HG03135 (cell line): ENCODE data around the gene TLE4.

Source experiments
- ATAC-seq: cut with Tn5 transposase; IDR thresholded peaks from one replicate; pipeline ENCODE4 v1.9.1; 2021; ENCODE audit warnings: mild to moderate bottlenecking, moderate library complexity; ENCODE audit not compliant: unreplicated experiment

TLE4 gene

DNA sequence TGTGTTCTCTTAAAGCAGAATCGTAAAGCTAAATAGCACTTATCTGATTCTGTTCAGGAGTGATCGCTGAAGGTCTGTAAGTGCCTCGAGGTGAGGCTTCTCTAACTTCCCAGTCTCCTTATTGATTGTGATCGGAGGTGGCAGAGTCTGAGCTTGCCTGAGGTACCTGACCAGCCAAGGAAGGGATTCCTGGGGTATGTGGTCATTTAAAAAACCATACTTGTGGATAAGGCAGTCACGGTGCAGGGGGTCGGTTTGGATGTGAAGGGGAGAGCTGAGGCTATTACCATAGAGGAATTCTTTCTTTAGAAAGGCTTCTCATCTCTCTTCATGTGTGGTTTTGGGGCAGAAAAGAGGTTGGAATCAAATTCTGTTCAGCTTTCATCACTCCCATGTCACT is 193.7 kb downstream of the TLE4 start:
- ATAC-seq, result no peak

DNA sequence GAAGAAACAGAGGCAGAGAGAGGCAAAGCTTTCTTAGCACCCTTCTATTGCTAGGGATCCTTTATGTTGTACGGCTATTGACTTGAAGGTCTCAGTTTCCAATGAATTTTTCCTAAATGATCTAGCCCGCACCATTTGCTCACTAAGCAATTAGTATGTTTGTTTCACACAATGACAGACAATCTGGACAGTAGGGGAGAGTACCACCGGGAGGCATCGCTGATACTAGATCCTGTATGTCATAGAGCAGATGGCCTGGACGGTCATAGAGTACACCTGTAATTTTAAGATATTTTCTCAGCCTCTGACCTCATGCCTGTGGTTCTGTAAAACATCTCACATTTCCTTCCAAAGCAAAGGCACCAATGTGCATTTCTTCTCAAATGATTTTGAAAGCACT is 194.3 kb downstream of the TLE4 start:
- ATAC-seq, result no peak

DNA sequence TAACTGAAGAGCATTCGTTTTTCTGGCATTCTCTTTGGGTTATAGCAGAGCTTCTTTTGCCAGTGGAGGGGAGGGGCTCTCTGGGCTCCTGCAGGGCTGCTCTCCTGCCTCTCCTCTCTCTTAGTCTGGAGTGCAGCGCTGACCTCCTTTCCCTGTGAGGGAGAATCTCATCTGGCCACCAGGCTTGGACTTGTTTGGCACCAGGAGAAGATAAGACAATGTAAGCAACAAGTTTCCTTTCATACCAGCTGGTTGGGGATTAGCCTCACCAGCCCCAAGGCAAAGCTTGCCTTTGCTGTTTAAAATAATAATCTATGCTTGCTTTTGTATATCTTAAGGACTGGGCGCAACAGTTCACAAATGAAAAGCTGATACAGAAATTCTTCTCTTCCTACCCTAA is 196.4 kb downstream of the TLE4 start:
- no peak for ATAC-seq

DNA sequence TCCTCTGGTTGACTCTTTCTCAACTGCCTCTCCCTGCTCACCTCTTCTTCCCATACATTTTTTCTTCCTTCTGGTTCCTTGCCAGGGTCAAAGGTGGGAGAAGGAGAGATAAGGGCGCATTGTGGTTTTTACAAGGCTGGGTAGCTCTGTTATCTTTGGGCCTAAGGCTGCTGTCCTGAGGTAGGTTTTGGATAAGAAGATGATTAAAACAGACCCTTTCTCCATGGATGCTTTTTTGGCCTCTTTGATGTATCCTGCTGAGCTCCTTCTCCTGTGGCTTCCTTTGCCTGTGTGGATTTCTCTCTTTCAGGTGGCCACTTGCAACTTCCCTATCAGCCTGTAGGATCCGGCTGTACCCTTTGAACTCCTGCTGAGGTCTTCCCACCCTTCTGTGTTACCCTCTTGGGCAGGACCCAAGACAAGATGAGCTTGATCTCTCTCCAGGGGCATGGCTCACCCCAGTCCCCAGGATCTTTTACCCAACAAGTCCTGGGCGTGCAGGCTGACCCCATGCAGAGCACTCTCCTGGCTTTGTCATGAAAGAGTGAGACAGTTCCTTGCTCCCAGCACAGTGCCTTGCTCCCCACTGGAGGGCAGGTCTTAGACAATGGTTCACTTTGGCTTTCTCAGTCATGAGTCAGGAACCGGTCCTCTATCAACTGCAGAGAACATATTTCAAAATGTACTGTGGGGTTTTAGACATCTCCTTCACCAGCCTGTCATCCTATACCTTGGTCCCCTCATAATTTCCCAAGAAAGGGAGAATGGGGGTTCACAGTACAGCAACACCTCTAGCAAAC is 197.9 kb downstream of the TLE4 start:
- ATAC-seq, result no peak

DNA sequence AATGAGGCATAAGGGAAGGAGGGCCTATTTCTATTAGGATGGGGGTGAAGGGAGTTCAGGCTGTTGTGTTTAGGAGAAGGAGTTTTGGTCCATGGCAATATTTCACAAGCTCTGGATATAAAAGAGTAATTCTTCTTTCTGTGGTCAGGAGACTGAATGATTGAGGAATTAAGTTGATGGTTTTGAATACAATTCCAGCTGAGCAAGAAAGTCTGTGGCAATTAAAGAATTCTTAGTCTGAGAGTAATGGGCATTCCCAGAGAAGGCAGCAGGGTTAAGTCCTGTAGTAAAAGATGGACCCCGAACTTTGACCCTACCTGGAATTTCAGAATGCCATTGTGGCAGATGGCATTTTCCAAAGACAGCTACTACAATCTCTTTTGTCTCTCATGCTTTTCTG is 202.6 kb downstream of the TLE4 start:
- ATAC-seq, result no peak
